ENCODE results near the gene NTHL1.
"Not testable (repeated sequence)": the region's sequence is repeated elsewhere in the genome, so short reads cannot be mapped to it uniquely, and the experiment has no call there.

NTHL1 gene

DNA sequence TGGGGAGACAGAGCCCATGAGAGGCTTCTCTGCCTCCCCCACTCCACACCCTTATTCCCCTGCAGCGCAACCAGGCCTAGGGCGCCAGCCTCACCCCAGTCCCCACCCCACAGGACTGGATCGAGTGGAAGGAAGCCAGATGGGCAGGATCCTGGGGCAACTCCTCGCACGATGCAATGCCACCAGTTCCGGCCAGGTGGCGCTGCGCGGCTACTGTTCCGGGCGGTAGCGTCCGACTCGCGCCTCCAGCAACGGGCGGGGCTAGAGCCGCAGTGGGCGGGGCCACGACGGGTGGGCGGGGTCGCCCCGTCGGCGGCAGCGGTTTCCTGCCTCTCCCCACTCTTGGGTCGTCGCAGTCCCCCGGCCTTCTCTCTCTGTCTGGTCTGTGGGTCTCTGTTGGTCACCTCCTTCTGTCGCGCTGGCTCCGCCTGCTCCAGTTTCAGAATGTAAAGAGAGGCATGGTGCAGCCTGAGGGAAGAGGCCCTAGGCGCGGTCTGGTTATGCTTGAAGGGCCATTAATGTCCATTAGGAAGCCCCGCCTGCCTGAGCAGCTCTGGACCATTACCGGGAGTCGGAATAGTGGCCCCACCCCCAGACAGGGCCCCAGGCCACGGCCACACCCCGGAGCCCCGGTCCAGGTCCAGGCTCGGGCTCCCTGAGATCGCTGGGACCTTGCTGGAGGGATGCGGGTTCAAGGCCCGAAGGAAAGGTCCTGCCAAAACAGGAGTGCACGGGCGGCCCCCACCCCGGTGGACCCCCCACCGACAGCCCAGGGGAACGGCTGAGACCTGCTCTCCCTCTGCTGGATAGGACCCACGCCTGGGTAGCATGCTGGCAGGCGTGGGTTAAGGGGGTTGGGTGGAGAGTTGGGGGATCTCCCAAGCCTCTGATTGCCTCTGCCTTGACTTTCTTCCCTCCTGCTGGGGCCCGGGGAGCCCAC lies 24.3 kb downstream of the NTHL1 start:
- Histone ChIP-seq H3K36me3 (ENCODE audit: control insufficient read depth in 5 of 5, insufficient read depth in 5 of 5, low read length in 5 of 5) (no peaks in the 10 kb centered on the region), H3K4me1 (ENCODE audit: control insufficient read depth in 5 of 5, insufficient read depth in 5 of 5, low read length in 5 of 5) (peaks cover 3 to 64% (median 52%) of the 10 kb centered on the region in 5 donors), H3K27ac (ENCODE audit: low read depth, low read length) (peak overlapping the region; percentile 50), H3K9ac (ENCODE audit: low read length in 5 of 5) (peak overlapping the region in 3 of 5 donors; percentile 30 to 66 (median 43)), H3K9me3 (ENCODE audit: control insufficient read depth in 5 of 5, low read length in 5 of 5) (no peaks in the 10 kb centered on the region), H3K4me3 (ENCODE audit: low read depth in 1 of 5, low read length in 5 of 5) (peak overlapping the region; percentile 58 to 75 (median 63)), H3K27me3 (ENCODE audit: control insufficient read depth in 5 of 5, insufficient read depth in 4 of 5, low read length in 5 of 5) (peaks cover 21 to 32% (median 25%) of the 10 kb centered on the region in 5 donors)

DNA sequence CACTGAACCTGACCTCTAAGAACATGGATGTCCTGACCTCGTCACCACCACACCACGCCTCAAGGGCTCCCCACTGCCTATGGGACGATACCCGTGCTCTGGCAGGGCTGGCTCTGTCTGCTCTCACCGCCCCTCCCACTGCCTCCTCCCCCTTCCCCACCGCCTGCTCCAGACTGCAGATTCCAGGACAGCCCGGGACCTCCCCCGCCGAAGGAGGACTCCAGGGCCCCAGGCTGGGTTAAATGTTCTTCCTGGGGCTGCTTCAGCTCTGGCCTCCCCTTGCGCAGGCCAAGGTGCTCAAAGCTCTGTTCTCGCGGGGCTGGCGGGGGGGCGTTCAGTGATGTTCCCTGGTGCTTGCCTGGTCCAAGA lies 24.9 kb downstream of the NTHL1 start:
- peaks cover 0 to 57% (median 46%) of the 10 kb centered on the region in 5 donors for H3K4me1 ChIP-seq (ENCODE audit: control insufficient read depth in 5 of 5, insufficient read depth in 5 of 5, low read length in 5 of 5)
- peaks cover 21 to 32% (median 28%) of the 10 kb centered on the region in 5 donors for H3K27me3 ChIP-seq (ENCODE audit: control insufficient read depth in 5 of 5, insufficient read depth in 4 of 5, low read length in 5 of 5)
- no peaks in the 10 kb centered on the region for H3K9me3 ChIP-seq (ENCODE audit: control insufficient read depth in 5 of 5, low read length in 5 of 5)
- peak overlapping the region in 2 of 5 donors; percentile 30 to 43 for H3K9ac ChIP-seq (ENCODE audit: low read length in 5 of 5)
- H3K4me3 ChIP-seq (ENCODE audit: low read depth in 1 of 5, low read length in 5 of 5), result peak overlapping the region in 4 of 5 donors; percentile 47 to 65 (median 60)
- no peaks in the 10 kb centered on the region for H3K36me3 ChIP-seq (ENCODE audit: control insufficient read depth in 5 of 5, insufficient read depth in 5 of 5, low read length in 5 of 5)
- peak overlapping the region; percentile 50 for H3K27ac ChIP-seq (ENCODE audit: low read depth, low read length)

DNA sequence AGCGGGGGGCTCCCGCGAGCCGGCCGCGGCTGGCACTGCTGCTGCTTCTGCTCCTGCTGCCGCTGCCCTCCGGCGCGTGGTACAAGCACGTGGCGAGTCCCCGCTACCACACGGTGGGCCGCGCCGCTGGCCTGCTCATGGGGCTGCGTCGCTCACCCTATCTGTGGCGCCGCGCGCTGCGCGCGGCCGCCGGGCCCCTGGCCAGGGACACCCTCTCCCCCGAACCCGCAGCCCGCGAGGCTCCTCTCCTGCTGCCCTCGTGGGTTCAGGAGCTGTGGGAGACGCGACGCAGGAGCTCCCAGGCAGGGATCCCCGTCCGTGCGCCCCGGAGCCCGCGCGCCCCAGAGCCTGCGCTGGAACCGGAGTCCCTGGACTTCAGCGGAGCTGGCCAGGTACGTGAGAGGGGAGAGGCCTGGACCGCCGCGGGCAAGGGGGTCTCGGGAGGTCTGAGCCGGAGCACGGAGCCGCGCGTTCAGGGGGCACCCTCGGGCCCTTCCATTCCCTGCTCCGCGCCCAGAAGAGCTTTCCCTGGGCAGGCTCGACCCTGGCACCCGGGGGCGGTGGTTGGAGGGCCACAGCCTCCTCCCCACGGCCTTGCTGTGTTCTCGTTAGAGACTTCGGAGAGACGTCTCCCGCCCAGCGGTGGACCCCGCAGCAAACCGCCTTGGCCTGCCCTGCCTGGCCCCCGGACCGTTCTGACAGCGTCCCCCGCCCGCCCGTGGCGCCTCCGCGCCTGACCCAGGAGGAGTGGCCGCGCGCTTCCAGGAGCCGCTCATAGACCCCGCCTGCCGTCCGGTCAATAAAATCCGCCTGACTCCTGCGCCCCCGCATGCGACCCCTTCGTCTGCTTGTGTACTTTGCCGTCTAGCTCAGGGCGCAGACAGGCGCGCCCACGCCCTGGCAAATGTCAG lies 27.5 kb downstream of the NTHL1 start:
- H3K4me3 ChIP-seq (ENCODE audit: low read depth in 1 of 5, low read length in 5 of 5), result peak overlapping the region in 1 of 5 donors; percentile 16
- H3K27ac ChIP-seq (ENCODE audit: low read depth, low read length), result no peak overlapping the region
- no peak overlapping the region for H3K9ac ChIP-seq (ENCODE audit: low read length in 5 of 5)
- no peaks in the 10 kb centered on the region for H3K36me3 ChIP-seq (ENCODE audit: control insufficient read depth in 5 of 5, insufficient read depth in 5 of 5, low read length in 5 of 5)
- H3K9me3 ChIP-seq (ENCODE audit: control insufficient read depth in 5 of 5, low read length in 5 of 5), result no peaks in the 10 kb centered on the region
- H3K27me3 ChIP-seq (ENCODE audit: control insufficient read depth in 5 of 5, insufficient read depth in 4 of 5, low read length in 5 of 5), result peaks cover 21 to 37% (median 33%) of the 10 kb centered on the region in 5 donors
- peaks cover 0 to 36% (median 29%) of the 10 kb centered on the region in 5 donors for H3K4me1 ChIP-seq (ENCODE audit: control insufficient read depth in 5 of 5, insufficient read depth in 5 of 5, low read length in 5 of 5)

DNA sequence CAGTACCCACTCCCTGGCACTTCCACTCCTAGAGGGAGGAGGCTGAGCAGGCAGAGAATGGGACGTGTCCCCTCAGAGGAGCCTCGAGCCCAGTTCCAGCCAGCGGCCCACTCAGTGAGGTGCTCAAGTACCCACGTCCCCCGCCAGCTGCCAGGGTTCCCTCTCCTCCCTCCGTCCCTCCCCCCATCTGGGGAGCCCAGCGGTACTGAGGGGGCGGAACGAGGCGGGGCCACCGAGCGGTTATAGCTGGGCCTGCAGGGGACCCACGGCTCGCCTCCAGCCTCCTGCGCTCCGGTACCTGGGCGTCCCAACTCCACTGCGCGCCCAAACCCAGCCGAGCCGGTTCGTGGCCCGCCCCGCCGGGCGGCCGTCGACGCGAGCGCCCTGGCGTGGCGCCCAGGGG lies 28.1 kb downstream of the NTHL1 start, which contains the start of gene NPW:
NPW (plus strand) TSS at position 268 of the 403 bp plus-strand sequence.
- Histone ChIP-seq H3K27me3 (ENCODE audit: control insufficient read depth in 5 of 5, insufficient read depth in 4 of 5, low read length in 5 of 5) (peaks cover 21 to 37% (median 33%) of the 10 kb centered on the region in 5 donors), H3K27ac (ENCODE audit: low read depth, low read length) (no peak within 1 kb of the TSS), H3K9me3 (ENCODE audit: control insufficient read depth in 5 of 5, low read length in 5 of 5) (no peaks in the 10 kb centered on the region), H3K4me1 (ENCODE audit: control insufficient read depth in 5 of 5, insufficient read depth in 5 of 5, low read length in 5 of 5) (peaks cover 0 to 32% (median 25%) of the 10 kb centered on the region in 5 donors), H3K9ac (ENCODE audit: low read length in 5 of 5) (no peak within 1 kb of the TSS), H3K36me3 (ENCODE audit: control insufficient read depth in 5 of 5, insufficient read depth in 5 of 5, low read length in 5 of 5) (no peaks in the 10 kb centered on the region), H3K4me3 (ENCODE audit: low read depth in 1 of 5, low read length in 5 of 5) (peak within 1 kb of the TSS in 1 of 5 donors; percentile 16)

DNA sequence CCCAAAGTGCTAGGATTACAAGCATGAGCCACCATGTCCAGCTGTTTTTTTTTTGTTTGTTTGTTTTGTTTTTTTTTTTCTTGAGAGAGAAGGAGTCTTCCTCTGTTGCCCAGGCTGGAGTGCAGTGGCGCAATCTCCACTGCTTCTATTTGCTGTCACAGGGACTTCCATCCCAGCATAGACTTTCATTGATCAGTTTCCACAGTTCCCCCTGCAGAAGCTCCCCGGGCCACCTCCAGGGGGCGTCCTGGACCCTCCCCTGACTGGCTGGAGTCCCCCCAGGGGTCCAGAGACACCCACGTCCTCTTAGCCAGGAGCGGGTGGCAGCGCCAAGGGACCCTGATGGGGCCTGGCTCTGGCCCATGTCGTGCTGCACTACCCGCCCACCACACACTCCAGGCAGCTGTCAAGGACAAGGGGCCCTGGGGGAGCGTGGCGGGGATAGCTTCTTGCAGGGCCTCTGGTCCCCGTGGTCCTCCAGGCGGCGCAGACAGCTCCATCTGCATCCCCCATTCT lies 31.2 kb downstream of the NTHL1 start:
- H3K9me3 ChIP-seq (ENCODE audit: control insufficient read depth in 5 of 5, low read length in 5 of 5), result no peaks in the 10 kb centered on the region
- no peaks in the 10 kb centered on the region for H3K36me3 ChIP-seq (ENCODE audit: control insufficient read depth in 5 of 5, insufficient read depth in 5 of 5, low read length in 5 of 5)
- H3K27me3 ChIP-seq (ENCODE audit: control insufficient read depth in 5 of 5, insufficient read depth in 4 of 5, low read length in 5 of 5), result peaks cover 13 to 33% (median 30%) of the 10 kb centered on the region in 5 donors
- H3K9ac ChIP-seq (ENCODE audit: low read length in 5 of 5), result no peak overlapping the region
- no peak overlapping the region for H3K27ac ChIP-seq (ENCODE audit: low read depth, low read length)
- peaks cover 0 to 12% (median 7%) of the 10 kb centered on the region in 5 donors for H3K4me1 ChIP-seq (ENCODE audit: control insufficient read depth in 5 of 5, insufficient read depth in 5 of 5, low read length in 5 of 5)
- no peak overlapping the region for H3K4me3 ChIP-seq (ENCODE audit: low read depth in 1 of 5, low read length in 5 of 5)

DNA sequence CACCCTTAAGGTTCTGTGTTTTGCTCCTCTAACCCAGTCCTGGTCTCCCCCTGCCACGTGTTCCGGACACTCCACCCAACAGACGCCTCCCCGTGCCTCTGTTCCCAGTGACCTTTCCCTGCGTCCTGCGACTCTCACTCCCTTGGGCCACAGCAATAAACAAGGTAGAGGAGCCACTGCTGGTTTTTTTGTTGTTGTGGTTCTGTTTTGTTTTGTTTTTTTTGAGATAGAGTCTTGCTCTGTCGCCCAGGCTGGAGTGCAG lies 31.8 kb downstream of the NTHL1 start:
- no peak overlapping the region for H3K27ac ChIP-seq (ENCODE audit: low read depth, low read length)
- no peaks in the 10 kb centered on the region for H3K36me3 ChIP-seq (ENCODE audit: control insufficient read depth in 5 of 5, insufficient read depth in 5 of 5, low read length in 5 of 5)
- no peaks in the 10 kb centered on the region for H3K9me3 ChIP-seq (ENCODE audit: control insufficient read depth in 5 of 5, low read length in 5 of 5)
- H3K4me3 ChIP-seq (ENCODE audit: low read depth in 1 of 5, low read length in 5 of 5), result no peak overlapping the region
- peaks cover 12 to 30% (median 28%) of the 10 kb centered on the region in 5 donors for H3K27me3 ChIP-seq (ENCODE audit: control insufficient read depth in 5 of 5, insufficient read depth in 4 of 5, low read length in 5 of 5)
- no peak overlapping the region for H3K9ac ChIP-seq (ENCODE audit: low read length in 5 of 5)
- H3K4me1 ChIP-seq (ENCODE audit: control insufficient read depth in 5 of 5, insufficient read depth in 5 of 5, low read length in 5 of 5), result peaks cover 0 to 12% (median 7%) of the 10 kb centered on the region in 5 donors

DNA sequence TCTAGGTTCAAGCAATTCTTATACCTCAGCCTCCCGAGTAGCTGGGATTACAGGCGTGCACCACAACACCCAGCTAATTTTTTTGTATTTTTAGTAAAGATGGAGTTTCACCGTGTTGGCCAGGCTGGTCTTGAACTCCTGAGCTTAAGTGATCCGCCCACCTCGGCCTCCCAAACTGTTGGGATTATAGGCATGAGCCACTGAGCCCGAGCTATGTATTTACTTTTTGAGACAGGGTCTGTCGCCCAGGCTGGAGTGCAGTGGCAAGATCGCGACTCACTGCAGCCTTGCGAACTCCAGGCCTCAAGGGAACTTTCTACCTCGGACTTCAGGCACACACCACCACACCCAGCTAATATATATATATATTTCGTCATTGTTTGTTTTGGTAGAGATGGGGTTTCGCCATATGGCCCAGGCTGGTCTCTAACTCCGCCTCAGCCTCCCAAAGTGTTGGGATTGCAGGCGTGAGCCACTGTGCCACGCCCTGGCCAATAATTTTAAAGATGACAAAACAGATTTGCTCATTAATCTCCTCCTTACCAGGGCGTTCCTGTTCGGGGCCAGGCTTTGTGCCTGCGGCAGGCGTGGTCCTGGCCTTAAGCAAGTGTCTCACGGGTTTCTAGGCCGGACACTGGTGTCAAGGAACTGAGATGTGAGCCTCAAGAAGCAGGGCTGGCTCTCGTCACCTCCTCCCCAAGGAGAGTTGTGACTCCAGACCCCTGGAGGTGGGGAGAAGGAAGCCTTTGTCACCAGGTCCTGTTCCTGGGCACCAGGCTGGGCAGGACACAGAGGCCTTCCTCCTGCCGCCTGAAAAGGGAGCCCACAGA lies 32.3 kb downstream of the NTHL1 start:
- Histone ChIP-seq H3K4me3 (ENCODE audit: low read depth in 1 of 5, low read length in 5 of 5) (no peak overlapping the region), H3K27me3 (ENCODE audit: control insufficient read depth in 5 of 5, insufficient read depth in 4 of 5, low read length in 5 of 5) (peaks cover 8 to 24% (median 22%) of the 10 kb centered on the region in 5 donors), H3K9ac (ENCODE audit: low read length in 5 of 5) (no peak overlapping the region), H3K27ac (ENCODE audit: low read depth, low read length) (no peak overlapping the region), H3K4me1 (ENCODE audit: control insufficient read depth in 5 of 5, insufficient read depth in 5 of 5, low read length in 5 of 5) (peaks cover 3 to 14% (median 9%) of the 10 kb centered on the region in 5 donors), H3K9me3 (ENCODE audit: control insufficient read depth in 5 of 5, low read length in 5 of 5) (no peaks in the 10 kb centered on the region), H3K36me3 (ENCODE audit: control insufficient read depth in 5 of 5, insufficient read depth in 5 of 5, low read length in 5 of 5) (no peaks in the 10 kb centered on the region)

DNA sequence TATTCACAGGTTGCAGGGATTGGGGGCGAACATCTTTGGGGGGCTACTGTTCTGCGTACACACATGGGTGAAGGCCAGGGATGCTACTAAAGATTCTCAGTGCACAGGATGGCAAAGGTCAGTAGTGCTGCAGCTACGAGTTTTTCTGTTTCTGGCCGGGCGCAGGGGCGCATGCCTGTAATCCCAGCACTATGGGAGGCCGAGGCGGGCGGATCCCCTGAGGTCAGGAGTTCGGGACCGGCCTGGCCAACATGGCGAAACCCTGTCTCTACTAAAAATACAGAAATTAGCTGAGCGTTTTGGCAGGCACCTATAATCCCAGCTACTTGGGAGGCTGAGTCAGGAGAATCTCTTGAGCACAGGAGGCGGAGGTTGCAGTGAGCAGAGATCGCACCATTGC lies 34.1 kb downstream of the NTHL1 start:
- Histone ChIP-seq H3K36me3 (ENCODE audit: control insufficient read depth in 5 of 5, insufficient read depth in 5 of 5, low read length in 5 of 5) (no peaks in the 10 kb centered on the region), H3K4me3 (ENCODE audit: low read depth in 1 of 5, low read length in 5 of 5) (no peak overlapping the region), H3K9ac (ENCODE audit: low read length in 5 of 5) (no peak overlapping the region), H3K27ac (ENCODE audit: low read depth, low read length) (no peak overlapping the region), H3K4me1 (ENCODE audit: control insufficient read depth in 5 of 5, insufficient read depth in 5 of 5, low read length in 5 of 5) (peaks cover 8 to 16% (median 15%) of the 10 kb centered on the region in 5 donors), H3K27me3 (ENCODE audit: control insufficient read depth in 5 of 5, insufficient read depth in 4 of 5, low read length in 5 of 5) (peaks cover 0 to 9% (median 5%) of the 10 kb centered on the region in 5 donors), H3K9me3 (ENCODE audit: control insufficient read depth in 5 of 5, low read length in 5 of 5) (no peaks in the 10 kb centered on the region)

DNA sequence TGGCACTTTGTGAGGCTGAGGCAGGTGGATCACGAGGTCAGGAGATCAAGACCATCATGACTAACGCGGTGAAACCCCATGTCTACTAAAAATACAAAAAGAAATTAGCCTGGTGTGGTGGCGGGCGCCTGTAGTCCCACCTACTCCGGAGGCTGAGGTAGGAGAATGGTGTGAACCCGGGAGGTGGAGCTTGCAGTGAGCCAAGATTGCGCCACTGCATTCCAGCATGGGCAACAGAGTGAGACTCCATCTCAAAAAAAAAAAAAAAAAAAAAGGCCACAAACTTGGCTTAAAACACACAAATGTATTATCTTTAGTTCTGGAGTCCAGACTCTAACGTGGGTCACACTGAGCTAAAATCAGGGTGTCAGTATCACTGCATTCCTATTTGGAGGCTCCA lies 35.9 kb downstream of the NTHL1 start:
- H3K9ac ChIP-seq (ENCODE audit: low read length in 5 of 5); H3K4me3 ChIP-seq (ENCODE audit: low read depth in 1 of 5, low read length in 5 of 5); H3K27ac ChIP-seq (ENCODE audit: low read depth, low read length); H3K27me3 ChIP-seq (ENCODE audit: control insufficient read depth in 5 of 5, insufficient read depth in 4 of 5, low read length in 5 of 5); H3K9me3 ChIP-seq (ENCODE audit: control insufficient read depth in 5 of 5, low read length in 5 of 5); H3K36me3 ChIP-seq (ENCODE audit: control insufficient read depth in 5 of 5, insufficient read depth in 5 of 5, low read length in 5 of 5): not testable (repeated sequence)
- H3K4me1 ChIP-seq (ENCODE audit: control insufficient read depth in 5 of 5, insufficient read depth in 5 of 5, low read length in 5 of 5), result peaks cover 17 to 34% (median 33%) of the 10 kb centered on the region in 5 donors

Measured in subcutaneous abdominal adipose tissue (tissue), 5 donors.